ENCODE results near the gene DIS3L2. TPM values are rescaled to one million over a fixed set of nuclear protein-coding genes. Genes with fewer than 3 reads are reported as not detected.

The DIS3L2 gene
- total and polyA plus RNA-seq, 2 of the 8 experiments (the other 6 are each of a cell fraction or from before 2014, with no cell fraction given) = 11.5 to 21.6 TPM

DNA sequence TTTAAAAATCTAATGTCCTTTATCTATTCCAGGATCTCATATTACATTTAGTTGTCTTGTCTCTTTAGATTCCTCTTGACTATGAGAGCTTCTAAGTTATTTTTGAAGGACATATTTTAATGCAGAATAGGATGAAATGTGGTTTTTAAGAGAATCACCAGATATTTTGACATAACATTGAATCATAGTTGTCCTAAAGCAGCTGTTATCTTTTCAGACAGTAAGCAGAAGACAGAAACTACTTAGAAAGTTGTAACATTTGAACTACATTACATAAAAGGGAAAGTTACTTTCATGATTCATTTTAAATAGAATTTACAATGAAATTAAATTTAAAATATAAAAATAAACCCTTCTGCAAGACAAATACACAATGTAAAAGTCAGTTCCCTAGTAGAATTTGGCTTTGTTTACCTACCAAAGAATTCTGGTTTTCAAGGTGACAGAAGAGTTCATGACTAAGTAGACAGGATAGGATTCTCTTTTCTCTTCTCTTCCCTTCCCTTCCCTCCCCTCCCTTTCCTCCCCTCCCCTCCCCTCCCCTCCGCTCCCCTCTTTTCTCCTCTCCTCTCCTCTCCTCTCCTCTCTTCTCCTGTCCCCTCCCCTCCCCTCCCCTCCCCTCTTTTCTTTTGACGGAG, 186.0 kb downstream of the DIS3L2 start:
- WGBS, 2 experiments (ENCODE audit: extremely low coverage in 1 of 2, insufficient coverage in 1 of 2, insufficient read length in 1 of 2, insufficient replicate concordance in 2 of 2, low coverage in 1 of 2, low lambda C conversion rate in 2 of 2, missing lambda C conversion rate in 1 of 2) = no CpG with 5 or more reads among the region's 2 CpGs
- H3K18ac ChIP-seq (ENCODE audit: extremely low read depth, low read length) = no peak overlapping the region

More for the DNA sequence above, 186.0 kb downstream of the DIS3L2 start:
- H4K20me1 ChIP-seq (replicated peaks in 1 of 2; ENCODE audit: control insufficient read depth in 1 of 2, insufficient read depth in 2 of 2, low read length in 2 of 2) = no peaks in the 10 kb centered on the region
- no peak overlapping the region for H2BK12ac ChIP-seq (ENCODE audit: low read depth, low read length)
- ChIA-PET POLR2A (ENCODE audit: partially characterized antibody) (no interaction called here), CTCF (ENCODE audit: partially characterized antibody) (interaction anchor here (1.2 to 1.5 kb wide), 2 partner anchors 8 to 236 kb away, joined by 3 to 4 read pairs; no protein-coding TSS in a partner anchor)
- no peak overlapping the region for H2BK20ac ChIP-seq (ENCODE audit: low read length)
- no peak overlapping the region for H3K27ac ChIP-seq (ENCODE audit: low read depth, low read length)
- H3K23me2 ChIP-seq (ENCODE audit: low read depth, low read length) = no peaks in the 10 kb centered on the region
- no peak overlapping the region for H2AK5ac ChIP-seq (ENCODE audit: low read depth, low read length)
- H3K9ac ChIP-seq (replicated peaks in 1 of 4; ENCODE audit: extremely low read depth in 1 of 4, low read depth in 3 of 4, low read length in 3 of 4) = no peak overlapping the region
- no peak overlapping the region for H4K91ac ChIP-seq (replicated peaks; ENCODE audit: insufficient read length, low read length)
- no peak for DNase-seq (ENCODE audit: low read depth in 1 of 2, low spot score in 2 of 2)
- H2BK15ac ChIP-seq (ENCODE audit: low read length) = no peak overlapping the region
- no peak for FAIRE-seq
- no peak overlapping the region for H2AFZ ChIP-seq (ENCODE audit: low read length)
- H2BK5ac ChIP-seq (ENCODE audit: low read depth, low read length) = no peak overlapping the region
- H2BK120ac ChIP-seq (replicated peaks; ENCODE audit: low read depth, low read length) = no peak overlapping the region
- H3K36me3 ChIP-seq (ENCODE audit: control insufficient read depth in 2 of 4, insufficient read depth in 4 of 4, low read length in 3 of 4) = no peaks in the 10 kb centered on the region
- H3K9me3 ChIP-seq (ENCODE audit: insufficient read depth in 2 of 2, low read depth in 1 of 2, low read length in 1 of 2) = no peaks in the 10 kb centered on the region
- H3K23ac ChIP-seq (ENCODE audit: insufficient read length) = no peak overlapping the region
- no peaks in the 10 kb centered on the region for H3K79me1 ChIP-seq (ENCODE audit: low read depth, low read length)
- no peak overlapping the region for H3K56ac ChIP-seq (replicated peaks; ENCODE audit: insufficient read length, low read depth, low read length)
- no peaks in the 10 kb centered on the region for H3K79me2 ChIP-seq (ENCODE audit: control insufficient read depth in 1 of 2, insufficient read depth in 2 of 2, low read length in 2 of 2)
- no peaks in the 10 kb centered on the region for H3K4me1 ChIP-seq (replicated peaks in 1 of 4; ENCODE audit: control insufficient read depth in 3 of 4, insufficient read depth in 4 of 4, low read length in 3 of 4)
- H3K14ac ChIP-seq (ENCODE audit: insufficient read length) = no peak overlapping the region
- TF ChIP-seq NRF1 (IDR thresholded peaks at IDR 0.05; ENCODE audit: low read depth, low read length) = no peak
- no peak overlapping the region for H3K4me2 ChIP-seq (ENCODE audit: insufficient read depth in 1 of 2, low read depth in 2 of 2, low read length in 2 of 2)
- no peak overlapping the region for H4K8ac ChIP-seq (ENCODE audit: extremely low read depth, insufficient read depth, low read length)
- H3K27me3 ChIP-seq (replicated peaks in 1 of 4; ENCODE audit: control insufficient read depth in 3 of 4, extremely low read depth in 1 of 4, insufficient read depth in 3 of 4, low read length in 3 of 4) = no peaks in the 10 kb centered on the region
- H4K5ac ChIP-seq (ENCODE audit: insufficient read length, low read depth, low read length) = no peak overlapping the region
- no peak overlapping the region for H3K4ac ChIP-seq (replicated peaks; ENCODE audit: insufficient read length, low read depth, low read length)
- no peak overlapping the region for H3K4me3 ChIP-seq (ENCODE audit: extremely low read depth in 1 of 4, insufficient read depth in 2 of 4, low read depth in 3 of 4, low read length in 4 of 4)

All from H1 (cell line).